HG03571 (cell line): Measurements from ENCODE around the gene BCAS3.

Experiments used
- ATAC-seq: cut with Tn5 transposase; IDR thresholded peaks from one replicate; pipeline ENCODE4 v1.9.1; 2021; ENCODE audit not compliant: unreplicated experiment

BCAS3 gene

DNA sequence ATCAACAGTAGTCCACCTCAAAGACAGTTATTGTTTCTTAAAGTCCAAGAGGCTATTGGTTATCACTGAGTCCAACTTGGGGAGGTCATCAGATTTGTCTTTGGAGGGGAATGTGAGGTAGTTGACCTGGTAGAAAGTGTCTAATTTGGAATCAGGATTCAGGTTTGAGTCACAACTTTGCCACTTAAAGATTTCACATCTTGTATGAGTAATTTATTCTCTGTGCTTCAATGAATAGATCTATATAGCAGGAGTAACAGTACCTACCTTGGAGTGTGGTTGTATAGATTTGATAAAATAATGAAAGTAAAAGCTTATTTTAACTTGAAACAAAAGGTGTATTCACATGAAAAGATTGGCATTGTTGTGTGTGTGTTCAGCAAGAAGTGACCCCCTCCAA, 602.7 kb downstream of the BCAS3 start:
- no peak for ATAC-seq

DNA sequence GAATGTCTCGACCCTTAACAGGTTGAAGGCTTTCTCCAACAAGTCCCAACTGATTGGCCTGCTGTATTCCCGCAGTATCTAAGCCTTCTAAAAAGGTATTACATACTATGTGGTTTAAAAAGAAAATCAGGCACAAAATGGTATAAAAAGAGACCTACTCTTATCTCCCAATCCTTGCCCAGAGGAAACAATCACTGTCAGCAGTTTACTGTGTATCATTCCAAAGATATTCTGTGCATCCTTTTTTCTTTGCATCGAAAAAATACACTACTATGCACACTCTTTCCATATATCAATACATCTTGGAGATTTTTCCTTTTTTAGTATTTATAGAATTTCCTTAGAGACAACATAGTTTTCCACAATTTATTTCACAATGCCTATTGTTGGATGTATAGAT, 603.2 kb downstream of the BCAS3 start:
- no peak for ATAC-seq

DNA sequence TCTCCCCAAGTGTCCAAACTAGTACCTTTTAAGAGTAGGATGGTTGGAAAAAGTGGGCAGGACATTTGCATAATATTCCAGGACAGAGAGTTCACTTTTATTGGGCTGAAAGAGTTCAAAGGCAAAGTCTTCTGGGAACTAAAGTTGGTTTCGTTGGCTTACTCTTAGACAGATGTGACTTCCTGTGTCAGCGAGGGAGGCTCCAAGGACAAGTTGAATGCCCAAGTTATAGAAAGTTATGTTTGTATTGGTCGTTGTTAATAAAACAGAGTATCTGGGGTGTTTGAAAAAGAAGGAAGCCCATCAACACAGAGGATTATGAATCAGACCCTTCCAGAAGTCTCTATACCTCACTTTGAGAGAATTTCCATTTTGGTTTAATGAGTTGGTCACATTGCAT, 604.7 kb downstream of the BCAS3 start:
- no peak for ATAC-seq

DNA sequence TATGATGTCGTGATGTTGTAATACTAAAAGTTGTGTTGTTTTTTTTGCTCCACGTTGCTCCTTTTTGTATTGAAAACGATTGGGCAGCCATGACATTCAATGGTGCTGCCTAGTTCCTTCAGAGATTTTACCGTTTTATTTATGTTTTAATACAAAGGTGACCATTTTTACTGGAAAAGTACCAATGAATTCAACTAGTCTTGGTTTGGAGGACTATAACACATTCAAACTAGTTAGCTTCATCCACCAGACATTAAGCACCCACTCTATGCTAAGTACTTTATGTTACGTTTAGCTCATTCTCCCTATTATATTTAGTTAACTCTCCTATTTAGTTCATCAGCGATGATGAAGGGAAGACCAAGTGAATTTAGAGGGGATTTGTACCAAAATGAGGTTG, 605.4 kb downstream of the BCAS3 start:
- no peak for ATAC-seq

DNA sequence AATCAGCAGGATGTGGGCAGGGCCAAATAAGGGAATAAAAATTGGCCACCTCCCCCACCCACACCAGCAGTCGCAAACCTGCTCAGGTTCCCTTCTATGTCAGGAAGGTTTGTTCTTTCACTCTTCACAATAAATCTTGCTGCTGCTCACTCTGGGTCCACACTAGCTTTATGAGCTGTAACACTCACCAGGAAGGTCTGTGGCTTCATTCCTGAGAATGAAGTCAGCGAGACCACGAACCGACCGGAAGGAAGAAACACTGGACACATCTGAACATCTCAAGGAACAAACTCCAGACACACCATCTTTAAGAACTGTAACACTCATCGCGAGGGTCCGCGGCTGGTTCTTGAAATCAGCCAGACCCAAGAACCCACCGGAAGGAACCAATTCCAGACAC, 606.5 kb downstream of the BCAS3 start:
- ATAC-seq: no peak

DNA sequence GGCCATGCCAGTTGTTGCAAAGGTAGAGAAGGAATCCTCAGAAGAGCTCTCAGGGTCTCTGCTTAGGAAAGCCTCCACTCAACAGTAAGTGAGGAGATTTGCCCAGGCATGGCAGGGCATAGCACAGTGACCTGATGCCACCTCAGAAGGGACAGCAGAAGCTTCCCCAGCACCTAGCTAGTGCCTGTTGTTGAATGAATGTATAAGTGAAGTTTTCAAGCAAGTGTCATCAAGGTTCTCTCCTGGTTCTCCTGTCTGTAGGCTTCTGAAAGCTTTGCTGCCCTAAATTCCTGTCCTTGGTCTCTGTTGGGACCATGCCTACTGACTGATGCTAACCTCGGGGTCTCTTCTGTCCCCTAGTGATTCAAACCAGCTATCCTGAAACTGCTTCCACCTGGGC, 607.1 kb downstream of the BCAS3 start:
- ATAC-seq: no peak

DNA sequence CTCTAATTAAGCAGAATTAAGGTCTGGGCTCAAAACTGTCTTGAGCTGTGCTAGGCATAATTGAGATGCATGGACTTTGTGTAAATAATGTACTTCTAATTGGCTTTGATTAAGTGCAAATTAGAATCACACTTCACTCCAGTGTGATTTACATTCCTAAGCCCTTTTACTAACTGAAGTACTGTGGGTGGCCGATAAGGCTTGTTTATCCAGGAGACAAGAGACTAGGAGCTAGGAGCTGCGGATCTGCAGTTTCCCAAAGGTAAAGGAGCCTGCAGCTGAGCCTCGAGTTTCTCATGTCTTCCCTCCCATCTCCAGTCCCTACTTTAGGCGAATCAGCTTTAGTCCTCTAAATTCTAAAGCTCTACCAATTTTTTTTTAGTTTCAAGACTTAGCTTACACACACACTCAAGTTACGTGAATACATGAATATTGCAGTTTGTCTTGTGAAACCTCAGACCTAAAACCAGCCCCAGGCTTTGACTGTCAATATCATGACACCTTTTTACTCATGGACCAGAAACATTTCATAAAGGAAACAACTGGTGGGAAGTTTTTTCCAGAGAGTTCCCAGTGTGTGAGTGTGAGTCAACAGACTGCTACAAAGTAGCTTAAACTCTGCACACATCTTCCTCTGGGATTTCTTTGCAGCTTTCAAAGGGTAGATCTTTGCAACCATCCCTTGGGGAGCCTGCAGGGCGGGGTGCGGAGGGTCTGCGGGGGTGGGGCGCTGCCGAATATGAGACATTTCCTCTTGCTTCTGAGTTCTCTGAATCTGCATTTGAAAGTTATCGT, 608.1 kb downstream of the BCAS3 start:
- ATAC-seq: no peak

DNA sequence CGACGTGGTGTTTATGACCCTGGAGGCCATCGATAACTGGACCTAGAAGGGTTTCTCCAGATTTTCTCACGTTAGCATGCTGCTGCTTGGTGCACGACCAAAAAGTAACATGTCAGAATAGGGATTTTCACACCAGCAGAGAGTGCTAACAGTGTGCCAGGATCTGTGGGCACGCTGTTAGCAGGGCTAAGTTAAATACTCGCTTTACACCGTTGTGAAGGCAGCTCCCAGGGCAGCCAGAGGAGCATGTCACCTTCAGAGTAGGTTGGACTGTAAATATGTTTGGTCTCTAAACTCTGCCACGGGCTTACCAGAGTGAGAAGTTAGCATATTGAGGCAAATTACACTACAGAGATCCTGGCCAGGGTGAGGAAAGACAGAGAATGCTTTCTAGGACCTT, 608.8 kb downstream of the BCAS3 start:
- ATAC-seq: no peak

DNA sequence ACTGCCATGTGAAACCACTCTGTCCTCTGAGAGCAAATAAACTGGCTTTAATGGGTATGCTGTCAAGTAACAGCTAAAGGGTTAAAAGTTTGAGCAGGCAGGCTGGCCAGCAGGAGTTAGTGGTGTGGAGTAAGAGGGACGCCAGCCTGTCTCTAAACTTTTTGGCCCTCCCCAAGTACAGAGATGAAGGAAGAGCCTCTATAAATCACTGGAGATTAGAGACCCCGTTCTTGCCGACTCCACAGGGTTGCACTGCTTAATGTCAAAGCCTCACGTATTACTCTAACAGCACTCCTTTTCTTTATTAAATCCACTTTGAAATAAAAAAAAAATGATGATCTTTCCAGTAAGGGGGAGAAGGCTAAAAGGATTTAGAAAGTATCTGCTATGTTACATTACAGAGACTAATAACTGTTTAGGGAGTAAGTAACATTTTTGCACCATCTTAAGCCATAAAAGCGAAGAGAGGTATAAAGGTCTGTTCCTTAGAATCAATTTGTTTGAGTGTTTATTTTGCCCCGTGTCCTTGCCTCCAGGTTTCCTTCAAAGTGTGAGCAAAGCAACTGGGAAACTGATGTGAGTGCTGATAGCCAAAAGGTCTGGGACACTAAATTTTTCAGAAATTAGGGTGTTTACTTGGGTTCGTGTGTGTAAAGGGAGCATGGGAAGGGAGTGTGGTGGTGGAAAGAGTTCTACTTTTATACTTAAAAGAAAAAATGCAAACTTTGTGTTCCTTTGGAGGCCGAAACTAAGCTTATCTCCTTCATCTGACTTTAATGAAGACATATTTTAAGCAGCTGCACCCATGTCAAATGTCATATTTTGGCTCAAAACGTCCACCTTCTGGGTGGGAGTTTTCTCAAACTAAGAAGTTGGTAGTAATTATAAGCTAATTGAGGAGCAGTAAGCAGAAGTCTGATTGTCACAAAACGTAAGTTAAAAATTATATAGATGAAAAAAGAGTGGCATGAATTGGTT, 612.0 kb downstream of the BCAS3 start:
- no peak for ATAC-seq

DNA sequence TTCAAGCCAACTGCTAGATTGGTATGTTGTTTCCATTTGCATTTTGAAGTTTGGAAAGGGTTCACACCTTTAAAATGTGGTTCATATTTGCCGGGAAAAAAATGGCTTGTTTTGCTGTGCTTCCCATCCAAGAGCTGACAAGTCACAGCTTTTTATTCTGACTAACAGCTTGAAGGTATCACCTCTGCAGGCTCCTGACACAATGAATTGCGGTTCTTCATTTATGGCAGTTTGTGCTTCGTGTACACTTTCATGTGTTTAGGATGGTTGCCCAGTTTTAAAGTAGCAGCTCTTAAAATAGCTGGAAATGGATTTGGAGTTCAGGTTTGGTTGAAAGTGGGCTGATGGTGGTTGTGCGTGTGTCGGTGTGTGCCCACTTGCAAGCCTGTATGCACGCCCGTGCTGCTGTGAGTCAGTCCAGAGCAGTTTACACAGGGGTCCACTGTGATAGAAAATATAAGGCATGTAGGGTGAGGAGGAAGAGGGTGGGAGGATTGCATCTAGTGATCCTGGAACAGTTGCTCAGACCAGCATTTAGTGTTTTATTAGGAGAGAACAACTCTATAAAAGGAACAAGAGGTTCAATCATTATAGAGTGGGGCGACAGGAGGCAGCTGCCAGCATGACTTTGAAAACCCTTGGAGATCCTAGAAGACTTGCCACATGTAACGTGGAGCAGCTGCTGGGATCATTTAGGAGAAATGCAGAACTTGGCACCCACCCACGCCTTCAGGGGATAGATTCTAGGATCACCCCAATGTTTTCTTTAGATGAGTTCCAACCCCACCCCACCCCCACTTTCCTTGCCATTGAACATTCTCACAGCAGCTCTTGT, 614.0 kb downstream of the BCAS3 start:
- ATAC-seq: no peak

DNA sequence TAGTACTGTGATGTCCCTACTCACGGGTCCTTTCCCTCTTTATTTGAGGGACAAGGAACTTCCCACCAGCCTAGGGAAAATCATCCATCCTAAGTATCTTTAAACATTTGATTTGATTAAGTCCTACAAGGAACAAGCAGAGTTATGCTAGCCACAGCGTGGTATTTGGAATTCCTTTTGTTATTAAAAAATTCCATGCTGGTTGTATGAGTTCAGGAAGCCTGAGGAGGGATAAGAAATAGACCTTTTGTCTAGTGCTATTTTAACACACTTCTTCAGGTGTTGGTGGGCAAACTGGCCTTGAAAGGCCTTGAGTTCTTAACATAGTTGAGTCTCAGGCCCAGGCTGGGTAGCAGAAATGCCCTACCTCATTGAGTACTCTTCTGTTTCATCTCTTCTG, 616.6 kb downstream of the BCAS3 start:
- no peak for ATAC-seq

DNA sequence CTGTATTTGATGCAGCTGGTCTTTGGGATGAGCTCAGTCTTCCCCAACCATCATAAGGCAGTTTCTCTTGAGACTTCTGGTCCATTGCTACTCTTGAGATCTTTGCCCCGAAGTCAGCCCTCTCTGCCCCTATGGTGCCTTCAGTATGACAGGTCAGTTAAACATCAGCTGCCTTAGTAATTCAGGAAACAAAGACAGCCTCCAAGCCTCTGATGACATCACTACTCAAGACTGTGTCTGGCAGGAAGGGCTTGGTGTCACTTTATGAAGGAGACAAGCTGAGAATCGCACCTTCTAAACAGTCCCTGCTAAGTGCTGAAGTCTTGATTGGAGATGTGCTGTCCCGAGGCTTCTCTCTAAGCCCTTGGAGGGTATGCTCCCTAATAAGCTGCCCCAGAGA, 617.1 kb downstream of the BCAS3 start:
- no peak for ATAC-seq

DNA sequence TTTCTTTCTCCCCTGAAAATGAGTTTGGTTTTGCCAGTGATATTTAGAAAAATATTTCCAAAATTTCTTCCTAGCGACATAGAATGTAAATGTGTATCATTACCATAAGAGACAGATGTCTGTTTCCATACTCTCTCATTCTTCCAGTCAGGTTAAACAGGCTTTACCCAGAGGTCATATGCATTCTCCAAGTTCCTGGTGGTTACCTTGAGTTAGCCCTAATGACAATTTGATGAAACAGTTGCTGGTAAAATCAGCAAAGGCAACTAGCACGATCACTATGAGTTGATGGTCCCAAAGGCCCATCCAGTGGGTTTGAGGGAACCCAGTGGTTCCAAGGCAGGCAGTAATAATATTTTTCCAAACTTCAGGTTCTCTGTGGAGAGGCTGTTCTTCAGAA, 618.4 kb downstream of the BCAS3 start:
- no peak for ATAC-seq

DNA sequence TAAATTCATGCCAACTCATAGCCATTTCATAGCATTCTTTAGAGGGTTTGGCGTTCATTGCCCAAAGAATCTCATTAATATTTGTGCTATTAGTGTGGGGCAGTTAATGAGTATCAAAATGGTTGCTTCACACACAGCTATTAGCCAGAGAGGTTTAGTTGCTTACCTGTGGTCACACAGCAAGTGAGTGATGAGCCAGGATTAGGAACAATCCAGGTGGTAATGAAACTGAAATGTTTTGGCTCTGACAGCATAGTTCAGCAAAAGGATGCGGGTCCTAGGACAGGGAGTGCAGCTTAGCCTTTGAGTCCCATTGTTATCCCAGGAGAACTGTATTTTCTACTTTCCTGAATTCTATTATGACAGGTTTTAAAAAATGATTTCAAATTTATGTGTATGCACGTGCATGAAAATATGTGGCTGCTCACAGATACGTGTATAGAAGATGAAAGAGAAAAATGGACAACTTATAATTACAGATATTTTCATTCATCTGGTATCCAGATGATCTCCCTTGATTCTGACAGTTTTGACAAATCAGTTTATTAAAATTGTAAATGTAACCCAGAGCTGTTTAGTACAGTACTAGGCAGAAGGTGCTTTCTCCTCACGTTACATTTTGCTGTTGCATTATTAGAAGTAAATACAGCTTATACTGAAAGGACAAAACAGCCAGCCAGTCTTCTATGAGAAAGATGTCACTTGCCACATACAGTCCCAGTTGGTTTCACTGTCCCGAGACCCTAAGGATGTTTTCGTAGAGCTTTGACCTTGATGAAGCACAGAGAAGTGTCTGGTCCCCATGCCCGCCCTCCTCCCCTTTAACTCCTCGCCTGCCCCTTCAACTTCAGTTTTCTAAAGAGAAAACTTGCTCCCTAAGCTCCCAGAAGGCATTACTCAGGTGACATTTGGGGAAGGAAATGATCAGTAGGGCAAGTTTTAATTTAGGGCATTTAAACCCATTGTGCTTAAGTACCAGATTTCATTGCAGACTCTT, 622.2 kb downstream of the BCAS3 start:
- no peak for ATAC-seq

DNA sequence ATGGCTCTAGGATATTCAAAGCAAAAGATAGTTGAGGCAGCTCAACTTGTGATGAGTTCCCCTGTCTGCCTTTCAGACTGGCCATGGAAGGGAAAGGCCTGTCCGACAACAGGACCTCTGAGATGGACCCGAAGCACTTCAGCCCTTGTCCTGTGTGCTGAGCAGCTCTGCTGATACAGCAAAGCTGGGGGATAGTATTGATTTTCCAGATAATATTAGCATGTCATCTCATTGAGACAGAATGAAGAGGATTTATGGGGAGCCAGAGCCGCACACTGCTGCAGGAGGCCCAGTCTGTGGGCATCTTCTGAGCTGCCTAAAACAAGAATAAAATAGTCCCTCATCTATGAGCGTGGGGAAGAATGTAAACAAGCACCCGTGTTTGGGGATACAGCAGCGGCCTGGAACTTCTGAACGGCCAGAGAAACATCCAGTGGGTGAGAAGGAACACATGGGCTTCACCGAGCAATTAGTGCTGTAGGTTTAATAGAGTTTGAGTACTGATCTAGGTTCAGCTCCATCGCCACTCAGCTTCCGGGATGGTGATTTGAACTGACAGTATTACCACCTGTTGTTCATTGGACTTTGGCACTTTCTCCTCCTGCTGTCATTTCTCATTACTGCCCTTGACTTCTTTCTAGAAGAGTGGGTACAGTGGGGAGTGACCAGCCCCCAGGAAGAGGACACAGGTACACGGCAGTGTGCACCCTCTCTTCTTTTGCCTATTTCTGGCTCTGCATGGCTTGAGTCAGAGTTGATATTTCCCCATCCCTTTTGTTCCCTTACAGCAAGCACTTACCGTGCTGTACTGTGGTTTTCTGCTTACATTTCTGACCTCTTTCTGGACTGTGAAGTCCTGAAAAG, 625.5 kb downstream of the BCAS3 start:
- ATAC-seq: no peak

DNA sequence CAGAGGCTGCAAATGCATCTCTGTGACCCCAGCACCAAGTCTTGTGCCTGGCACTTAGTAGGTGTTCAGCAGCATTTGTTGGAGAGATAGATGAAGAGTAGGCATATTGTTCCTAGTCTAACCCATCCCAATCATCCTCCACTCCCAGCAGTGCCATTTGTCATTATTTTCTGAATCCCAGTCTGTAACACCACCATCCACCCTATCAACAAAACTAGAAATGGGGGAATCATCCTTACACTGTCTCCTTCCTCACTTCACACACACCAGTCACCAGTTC, 626.1 kb downstream of the BCAS3 start:
- no peak for ATAC-seq

DNA sequence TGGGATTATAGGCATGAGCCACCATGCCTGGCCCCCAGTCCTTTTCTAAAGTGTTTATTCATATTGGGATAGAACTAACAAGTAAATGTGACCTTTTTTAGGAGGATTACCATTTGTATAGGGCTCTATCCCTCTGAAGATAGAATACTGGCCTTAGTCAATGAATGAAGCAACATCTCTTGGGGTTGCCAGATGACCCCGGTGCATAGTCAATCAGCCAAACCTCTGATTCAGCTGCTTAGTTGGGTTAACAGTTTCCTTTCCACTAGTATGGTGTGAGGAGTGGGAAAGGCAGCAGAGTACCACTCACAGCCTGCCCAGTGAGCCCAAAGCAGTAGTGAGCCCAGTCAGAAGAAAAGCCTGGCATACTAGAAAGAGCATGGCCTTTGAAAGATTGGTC, 627.4 kb downstream of the BCAS3 start:
- ATAC-seq: no peak

DNA sequence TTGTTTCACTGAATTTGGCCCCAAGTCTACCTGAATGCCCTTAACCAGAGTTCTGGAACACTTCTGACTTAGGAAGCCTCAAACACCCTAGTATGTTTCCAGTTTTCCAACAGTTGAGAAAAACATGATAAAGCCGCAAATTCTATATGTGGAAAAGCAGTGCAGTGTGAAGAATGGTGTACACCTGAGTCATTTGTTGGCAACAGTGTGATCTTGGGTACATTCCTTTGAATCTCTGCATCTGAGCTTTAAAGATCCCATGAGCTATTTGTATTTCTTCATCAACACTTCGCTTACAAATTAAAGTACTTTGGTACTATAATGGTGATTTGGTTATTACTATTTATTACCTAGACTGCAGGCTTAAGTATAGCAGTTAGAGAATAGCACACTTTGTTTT, 628.4 kb downstream of the BCAS3 start:
- ATAC-seq: no peak
